Tibial nerve (tissue), 4 donors: ENCODE results near the gene CAMTA1.

Experiments
- CTCF ChIP-seq, 5 experiments: fragments of 200-600 bp in 3 of 5; fragments of 450-650 bp in 2 of 5; sonication (generic) in 3 of 5; IDR thresholded peaks; one replicate each; pipeline ENCODE4 v1.5.1; 2016 to 2019; ENCODE audit warnings: antibody characterized with exemption in 5 of 5, mild to moderate bottlenecking in 3 of 5, moderate library complexity in 2 of 5
- EP300 ChIP-seq, 2 donors: sonication (generic); formaldehyde crosslinking; IDR thresholded peaks; one replicate each; pipeline ENCODE4 v1.6.1; 2017; ENCODE audit warnings: antibody characterized with exemption in 2 of 2, mild to moderate bottlenecking in 1 of 2
- POLR2A ChIP-seq, 2 donors: fragments of 450-650 bp; IDR thresholded peaks; one replicate each; pipeline ENCODE4 v1.6.1; 2017; ENCODE audit warnings: antibody characterized with exemption in 2 of 2, mild to moderate bottlenecking in 2 of 2, moderate library complexity in 2 of 2

- TF ChIP-seq CTCF (IDR thresholded peaks at IDR 0.05) (no peak), EP300 (IDR thresholded peaks at IDR 0.05) (no peak), POLR2A (IDR thresholded peaks at IDR 0.05) (no peak)
Observed at GRCh38 chr1:7422081-7422480, 636.8 kb downstream of the CAMTA1 start.
